Measurements from ENCODE around the gene NUP54.

- TF ChIP-seq CTCF (conservative IDR thresholded peaks at IDR 0.05; ENCODE audit: low read length), result no peak
- TF ChIP-seq EZH2phosphoT487 (IDR thresholded peaks at IDR 0.05; ENCODE audit: borderline replicate concordance, low read depth, low read length), result no peak
Measured at GRCh38 chr4:76088719-76089118, 59.5 kb downstream of the NUP54 start.

All from OCI-LY7 (cell line).